Endodermal cell (in vitro differentiated cells): ENCODE data around the gene GALNT5. TPM values are rescaled to one million over a fixed set of nuclear protein-coding genes. Genes with fewer than 3 reads are reported as not detected.

Experiments used
- DNase-seq: peaks from one replicate; pipeline ENCODE4 v3.0.0-alpha.2; 2017
- H3K27ac ChIP-seq: 2 replicates; pipeline ENCODE4 v1.5.1; 2013; ENCODE audit warnings: mild to moderate bottlenecking, low read depth, low read length, moderate library complexity
- H3K27me3 ChIP-seq: 2 replicates; pipeline ENCODE4 v1.6.1; 2013; ENCODE audit warnings: mild to moderate bottlenecking, low read length, moderate library complexity; ENCODE audit not compliant: insufficient read depth, control insufficient read depth, poor library complexity, severe bottlenecking
- H3K36me3 ChIP-seq: 2 replicates; pipeline ENCODE4 v1.7.0; 2013; ENCODE audit warnings: mild to moderate bottlenecking, low read length, moderate library complexity; ENCODE audit not compliant: control insufficient read depth, insufficient read depth
- H3K4me1 ChIP-seq: one replicate; pipeline ENCODE4 v1.7.0; 2013; ENCODE audit warnings: low read length; ENCODE audit not compliant: control insufficient read depth, insufficient read depth
- H3K4me3 ChIP-seq: 2 replicates; pipeline ENCODE4 v1.5.1; 2013; ENCODE audit warnings: mild to moderate bottlenecking, low read length, moderate library complexity
- H3K9ac ChIP-seq: 2 replicates; pipeline ENCODE4 v1.6.1; 2013; ENCODE audit warnings: mild to moderate bottlenecking, low read length, moderate library complexity; ENCODE audit not compliant: poor library complexity, severe bottlenecking; ENCODE audit errors: extremely low read depth
- H3K9me3 ChIP-seq: 2 replicates; pipeline ENCODE4 v1.6.1; 2013; ENCODE audit warnings: mild to moderate bottlenecking, low read length, moderate library complexity; ENCODE audit not compliant: control insufficient read depth
- H3K27ac Mint-ChIP-seq: 2 replicates; pipeline ENCODE4 v1.8.0; 2020; ENCODE audit warnings: mixed read lengths
- H3K27me3 Mint-ChIP-seq: 2 replicates; pipeline ENCODE4 v1.8.0; 2021; ENCODE audit warnings: mild to moderate bottlenecking, mixed read lengths; ENCODE audit not compliant: insufficient read depth
- H3K36me3 Mint-ChIP-seq: 2 replicates; pipeline ENCODE4 v1.8.0; 2020; ENCODE audit warnings: low read depth, mixed read lengths
- H3K4me1 Mint-ChIP-seq: 2 replicates; pipeline ENCODE4 v1.8.0; 2020; ENCODE audit warnings: mixed read lengths
- H3K4me3 Mint-ChIP-seq: 2 replicates; pipeline ENCODE4 v1.8.0; 2020; ENCODE audit warnings: mild to moderate bottlenecking, moderate library complexity, mixed read lengths
- H3K9me3 Mint-ChIP-seq: 2 replicates; pipeline ENCODE4 v1.8.0; 2020; ENCODE audit warnings: mild to moderate bottlenecking, mixed read lengths
- CTCF ChIP-seq: fragments of 200-600 bp; sonication (generic); conservative IDR thresholded peaks from 2 replicates; pipeline ENCODE4 v1.5.0; 2021; ENCODE audit warnings: antibody characterized with exemption, mild to moderate bottlenecking
- WGBS, 2 experiments: methylation state at CpG; one replicate each; pipeline versions ENCODE4 v1.1.5 to v1.1.7; 2013; ENCODE audit warnings: missing lambda C conversion rate in 2 of 2, mixed read lengths in 1 of 2; ENCODE audit not compliant: insufficient coverage in 1 of 2, insufficient read length in 1 of 2; 5-methylcytosine and 5-hydroxymethylcytosine counted together
- total RNA-seq, 2 donors: library from RNA; stranded (reverse); fragmentation: NEBNext Ultra II Directional in 1 of 2; extraction: Animal tissue kit (Norgen Biotek cat#: 25700) in 1 of 2; gene quantifications; 2 replicates in 1 of 2; 3 replicates in 1 of 2; pipeline ENCODE4 v1.2.1, GENCODE V29; 2021

GALNT5 gene
- total RNA-seq, 2 donors from 2014 or later: 0.11 TPM; not detected in 1

GRCh38 chr2:157329524-157329923 is 72.0 kb downstream of the GALNT5 start:
- no peak overlapping the region for H3K4me3 Mint-ChIP-seq
- WGBS, 2 experiments: 96 to 98% methylated on average over 8 to 9 of the region's 9 CpGs
- Histone ChIP-seq H3K4me3 (no peak overlapping the region), H3K36me3 (no peaks in the 10 kb centered on the region), H3K9ac (no peak overlapping the region), H3K27me3 (no peaks in the 10 kb centered on the region), H3K4me1 (peaks cover 15% of the 10 kb centered on the region), H3K9me3 (no peaks in the 10 kb centered on the region), H3K27ac (no peak overlapping the region)
- no peak for TF ChIP-seq CTCF
- no peak overlapping the region for H3K27ac Mint-ChIP-seq
- no peaks in the 10 kb centered on the region for H3K9me3 Mint-ChIP-seq
- no peak for DNase-seq
- peaks cover 18% of the 10 kb centered on the region for H3K4me1 Mint-ChIP-seq
- H3K27me3 Mint-ChIP-seq: no peaks in the 10 kb centered on the region
- no peaks in the 10 kb centered on the region for H3K36me3 Mint-ChIP-seq

- H3K9me3 Mint-ChIP-seq: no peaks in the 10 kb centered on the region
- H3K36me3 ChIP-seq: no peaks in the 10 kb centered on the region
- no peak overlapping the region for H3K27ac Mint-ChIP-seq
- H3K27me3 ChIP-seq: no peaks in the 10 kb centered on the region
- no peak overlapping the region for H3K27ac ChIP-seq
- H3K4me1 ChIP-seq: no peaks in the 10 kb centered on the region
- H3K36me3 Mint-ChIP-seq: no peaks in the 10 kb centered on the region
- H3K4me1 Mint-ChIP-seq: no peaks in the 10 kb centered on the region
- H3K4me3 Mint-ChIP-seq: no peak overlapping the region
- no peak for TF ChIP-seq CTCF
- H3K27me3 Mint-ChIP-seq: no peaks in the 10 kb centered on the region
- no peaks in the 10 kb centered on the region for H3K9me3 ChIP-seq
- WGBS, 2 experiments: 87% methylated on average over 2 of the region's 2 CpGs; no CpG with 5 or more reads in 1 of the 2 experiments
- no peak overlapping the region for H3K9ac ChIP-seq
- no peak for DNase-seq
- no peak overlapping the region for H3K4me3 ChIP-seq
Observed at GRCh38 chr2:157333304-157334047, 76.0 kb downstream of the GALNT5 start.

- WGBS, 2 experiments: 88 to 100% methylated on average over 1 to 4 of the region's 4 CpGs
- Mint-ChIP-seq H3K27ac (no peak overlapping the region), H3K4me1 (no peaks in the 10 kb centered on the region), H3K36me3 (no peaks in the 10 kb centered on the region), H3K9me3 (no peaks in the 10 kb centered on the region), H3K27me3 (no peaks in the 10 kb centered on the region), H3K4me3 (no peak overlapping the region)
- Histone ChIP-seq H3K4me1 (no peaks in the 10 kb centered on the region), H3K4me3 (no peak overlapping the region), H3K9ac (no peak overlapping the region), H3K27me3 (no peaks in the 10 kb centered on the region), H3K36me3 (no peaks in the 10 kb centered on the region), H3K27ac (no peak overlapping the region), H3K9me3 (no peaks in the 10 kb centered on the region)
- DNase-seq: no peak
- TF ChIP-seq CTCF: no peak
Observed at GRCh38 chr2:157334335-157334734, 76.8 kb downstream of the GALNT5 start.
